ENCODE results near the gene ZNF117.
"Not testable (repeated sequence)": the region's sequence is repeated elsewhere in the genome, so short reads cannot be mapped to it uniquely, and the experiment has no call there.

The ZNF117 gene

DNA sequence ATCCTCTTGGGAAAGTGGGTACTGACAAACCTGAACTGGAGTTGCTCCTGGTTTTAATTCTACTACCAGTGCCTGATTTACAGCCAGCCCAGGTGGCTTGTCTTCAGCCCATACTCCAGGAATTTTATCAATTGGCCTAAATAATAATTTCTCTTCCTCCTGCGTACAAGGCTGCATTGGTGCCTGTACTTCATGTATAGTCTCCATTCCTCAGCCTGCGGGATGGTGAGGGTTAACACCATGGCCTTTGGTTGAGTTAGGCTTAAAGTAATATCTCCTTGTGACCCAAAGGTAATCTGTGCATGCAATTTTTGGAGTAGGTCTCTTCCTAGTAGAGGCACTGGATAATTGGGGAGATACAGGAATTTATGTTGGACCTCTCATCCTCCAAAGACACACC, 5.5 kb upstream of the ZNF117 start:
- DNase-seq (ENCODE audit: low read depth) = no peak

DNA sequence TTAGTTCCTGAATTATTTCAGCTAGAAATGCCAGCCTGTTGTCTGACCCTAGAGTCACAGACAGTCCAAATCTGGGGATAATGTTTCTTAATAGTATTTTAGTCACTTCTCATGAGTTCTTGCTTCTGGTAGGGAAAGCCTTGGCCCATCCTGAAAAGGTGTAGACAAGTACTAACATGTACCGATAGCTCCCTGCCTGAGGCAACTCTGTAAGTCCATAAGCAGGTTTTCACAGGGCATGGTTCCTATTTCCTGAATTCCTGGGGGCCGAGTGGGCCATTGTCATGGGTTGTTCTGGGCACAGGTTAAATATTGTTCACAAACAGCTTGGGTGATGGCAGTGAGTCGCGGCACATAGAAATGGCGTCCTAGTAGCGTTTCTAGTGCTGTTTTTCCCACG, 3.1 kb upstream of the ZNF117 start:
- no peak for DNase-seq (ENCODE audit: low read depth)

DNA sequence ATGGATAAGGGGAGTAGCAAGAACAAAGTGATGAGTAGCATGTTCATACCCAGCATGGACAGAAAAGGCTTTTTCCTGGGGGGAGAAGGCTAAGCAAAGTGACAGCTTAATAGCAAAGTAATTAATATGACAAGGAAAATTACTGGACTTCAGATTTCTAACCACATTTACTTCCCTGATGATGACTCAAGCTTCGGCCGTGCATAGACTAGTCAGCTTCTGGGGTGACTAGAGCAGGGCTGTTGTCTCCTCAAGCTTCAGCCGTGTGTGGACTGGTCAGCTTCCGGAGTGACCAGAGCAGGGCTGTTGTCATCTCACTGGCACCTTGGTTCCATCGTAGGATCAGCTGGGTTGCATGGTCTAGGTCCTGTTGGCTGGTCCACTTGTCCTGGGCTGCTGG, 2.1 kb upstream of the ZNF117 start:
- DNase-seq (ENCODE audit: low read depth) = no peak

DNA sequence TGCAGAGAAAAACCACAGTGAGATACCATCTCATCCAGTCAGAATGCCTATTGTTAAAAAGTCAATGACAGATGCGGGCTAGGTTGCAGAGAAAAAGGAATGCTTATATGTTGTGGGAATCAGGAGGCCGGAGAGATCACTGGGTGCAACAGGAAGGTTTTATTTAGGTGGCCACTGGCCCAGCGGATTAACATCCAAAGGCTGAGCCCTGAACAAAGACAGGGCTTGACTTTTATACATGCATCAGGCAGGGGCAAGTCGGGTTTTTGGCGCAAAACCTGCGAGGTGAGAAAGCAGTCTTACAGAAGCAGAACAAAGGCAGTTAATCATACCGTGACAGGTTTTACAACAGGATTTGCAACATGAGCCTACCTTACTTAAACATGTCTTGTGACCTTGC, 620 bp downstream of the ZNF117 start:
- DNase-seq (ENCODE audit: low read depth) = no peak

DNA sequence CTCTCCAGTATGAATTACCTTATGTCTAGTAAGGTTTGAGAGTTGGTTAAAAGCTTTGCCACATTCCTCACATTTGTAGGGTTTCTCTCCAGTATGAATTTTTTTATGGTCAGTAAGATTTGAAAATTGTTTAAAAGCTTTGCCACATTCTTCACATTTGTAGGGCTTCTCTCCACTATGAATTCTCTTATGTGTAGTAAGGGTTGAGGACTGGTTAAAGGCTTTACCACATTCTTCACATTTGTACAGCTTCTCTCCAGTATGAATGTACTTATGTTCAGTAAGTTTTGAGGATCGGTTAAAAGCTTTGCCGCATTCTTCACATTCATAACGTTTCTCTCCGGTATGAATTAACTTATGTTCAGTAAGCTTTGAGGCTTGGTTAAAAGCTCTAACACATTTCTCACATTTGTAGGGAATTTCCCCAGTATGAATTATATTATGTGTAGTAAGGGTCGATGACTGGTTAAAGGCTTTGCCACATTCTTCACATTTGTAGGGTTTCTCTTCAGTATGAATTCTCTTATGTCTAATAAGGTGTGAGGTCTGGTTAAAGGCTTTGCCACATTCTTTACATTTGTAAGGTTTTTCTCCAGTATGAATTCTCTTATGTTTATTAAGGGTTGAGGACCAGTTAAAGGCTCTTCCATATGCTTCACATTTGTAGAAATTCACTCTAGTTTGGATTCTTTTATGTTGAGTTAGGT, 12.2 kb downstream of the ZNF117 start:
- no peak for DNase-seq (ENCODE audit: low read depth)

DNA sequence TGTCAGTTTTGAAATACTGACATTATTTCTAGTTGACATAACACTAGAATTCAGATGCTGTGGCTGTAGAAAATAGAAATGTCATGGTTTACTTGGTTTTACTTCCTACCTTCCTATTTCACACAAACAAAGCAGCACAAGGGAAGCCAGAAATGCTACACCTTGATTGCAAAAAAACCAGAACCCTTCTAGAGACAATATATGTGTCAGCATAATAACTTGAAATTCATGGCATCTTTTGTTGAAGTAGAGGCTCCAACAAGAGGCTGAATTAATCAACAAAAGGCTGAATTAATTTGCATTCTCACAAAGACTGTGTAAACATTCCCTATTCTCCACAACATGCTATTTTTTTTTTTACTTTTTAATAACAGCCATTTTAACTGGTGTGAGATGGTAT, 25.2 kb downstream of the ZNF117 start:
- no peak for DNase-seq (ENCODE audit: low read depth)

DNA sequence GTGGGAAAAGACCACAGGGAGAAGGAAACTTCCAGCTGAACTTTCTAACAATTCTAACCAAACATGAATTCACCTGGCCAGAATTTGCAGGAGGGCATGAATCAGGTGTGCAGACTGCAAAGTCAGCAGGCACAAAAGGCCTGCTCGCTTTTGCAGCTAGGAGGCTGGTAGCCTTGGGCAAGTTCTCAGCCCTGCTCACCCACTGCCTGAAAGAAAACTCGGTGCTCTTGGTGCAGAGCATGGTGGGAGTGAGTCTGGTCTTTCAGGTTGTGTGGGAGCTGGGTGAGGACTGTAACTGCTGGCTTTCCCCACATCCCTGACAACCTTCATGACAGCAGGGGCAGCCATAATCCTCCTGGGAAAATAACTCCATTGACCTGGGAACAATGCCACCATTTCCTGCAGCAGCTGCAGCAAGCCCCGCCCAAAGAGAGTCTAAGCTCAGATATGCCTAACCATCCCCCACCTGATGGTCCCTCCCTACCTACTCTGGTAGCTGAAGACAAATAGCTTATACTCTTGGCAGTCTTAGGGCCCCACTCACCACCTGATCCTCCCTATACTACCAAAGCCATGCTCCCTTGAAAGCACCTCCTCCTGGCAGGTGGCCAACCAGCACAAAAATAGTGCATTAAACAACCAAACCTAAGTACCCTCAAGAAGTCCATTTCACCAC, 31.6 kb downstream of the ZNF117 start:
- no peak for DNase-seq (ENCODE audit: low read depth)

DNA sequence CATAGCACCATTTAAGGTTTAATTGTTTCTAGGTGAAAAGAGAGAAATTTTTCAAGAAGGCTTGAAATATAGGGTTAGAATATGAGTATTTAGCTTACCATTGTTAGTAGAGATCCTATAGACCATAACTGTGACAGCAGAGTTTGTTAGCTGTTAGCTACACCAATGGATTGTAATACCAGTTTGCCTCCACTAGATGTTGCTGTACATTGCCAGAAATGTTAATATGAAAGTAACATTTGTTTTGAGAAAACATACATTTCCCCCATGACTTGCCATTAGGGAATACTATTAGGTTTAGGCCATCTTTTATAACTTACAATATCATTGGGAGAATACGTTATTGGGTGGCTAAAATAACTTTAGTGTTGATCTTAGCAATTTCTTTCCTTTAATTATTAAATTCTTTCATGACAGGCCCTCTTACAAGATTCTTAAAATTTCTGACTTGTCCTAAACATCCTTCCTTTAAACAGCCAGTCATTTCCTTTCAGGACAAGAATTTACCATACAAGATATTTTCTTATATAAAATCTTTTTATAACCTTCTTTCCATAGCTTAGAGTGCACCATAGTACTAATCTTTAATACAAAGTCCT, 39.5 kb downstream of the ZNF117 start:
- no peak for DNase-seq (ENCODE audit: low read depth)

DNA sequence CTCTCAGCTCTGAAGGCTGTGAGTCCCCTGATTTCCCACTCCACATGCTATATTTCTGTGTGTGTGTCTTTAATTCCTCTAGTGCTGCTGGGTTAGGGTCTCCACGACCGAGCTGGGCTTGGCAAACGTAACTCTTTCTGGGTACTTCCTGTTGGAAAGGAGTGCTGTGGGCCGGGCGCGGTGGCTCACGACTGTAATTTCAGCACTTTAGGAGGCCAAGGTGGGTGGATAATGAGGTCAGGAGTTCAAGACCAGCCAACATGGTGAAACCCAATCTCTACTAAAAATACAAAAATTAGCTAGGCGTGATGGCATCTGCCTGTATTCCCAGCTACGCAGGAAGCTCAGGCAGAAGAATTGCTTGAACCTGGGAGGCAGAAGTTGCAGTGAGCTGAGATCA, 40.2 kb downstream of the ZNF117 start:
- DNase-seq (ENCODE audit: low read depth) = not testable (repeated sequence)

DNA sequence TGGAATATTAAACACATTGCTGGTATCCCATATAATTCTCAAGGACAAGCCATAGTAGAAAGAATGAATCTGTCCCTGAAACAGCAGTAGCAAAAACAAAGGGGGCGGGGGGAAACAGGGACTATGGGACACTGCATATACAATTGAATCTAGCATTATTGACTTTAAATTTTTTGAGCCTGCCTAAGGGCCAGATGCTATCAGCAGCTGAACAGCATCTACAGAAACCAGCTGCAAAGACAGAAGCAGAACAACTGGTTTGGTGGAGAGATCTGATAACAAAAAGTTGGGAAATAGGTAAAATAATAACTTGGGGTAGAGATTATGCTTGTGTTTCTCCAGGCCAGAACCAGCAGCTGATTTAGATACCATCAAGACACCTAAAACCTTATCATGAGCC, 42.1 kb downstream of the ZNF117 start:
- DNase-seq (ENCODE audit: low read depth) = not testable (repeated sequence)

DNA sequence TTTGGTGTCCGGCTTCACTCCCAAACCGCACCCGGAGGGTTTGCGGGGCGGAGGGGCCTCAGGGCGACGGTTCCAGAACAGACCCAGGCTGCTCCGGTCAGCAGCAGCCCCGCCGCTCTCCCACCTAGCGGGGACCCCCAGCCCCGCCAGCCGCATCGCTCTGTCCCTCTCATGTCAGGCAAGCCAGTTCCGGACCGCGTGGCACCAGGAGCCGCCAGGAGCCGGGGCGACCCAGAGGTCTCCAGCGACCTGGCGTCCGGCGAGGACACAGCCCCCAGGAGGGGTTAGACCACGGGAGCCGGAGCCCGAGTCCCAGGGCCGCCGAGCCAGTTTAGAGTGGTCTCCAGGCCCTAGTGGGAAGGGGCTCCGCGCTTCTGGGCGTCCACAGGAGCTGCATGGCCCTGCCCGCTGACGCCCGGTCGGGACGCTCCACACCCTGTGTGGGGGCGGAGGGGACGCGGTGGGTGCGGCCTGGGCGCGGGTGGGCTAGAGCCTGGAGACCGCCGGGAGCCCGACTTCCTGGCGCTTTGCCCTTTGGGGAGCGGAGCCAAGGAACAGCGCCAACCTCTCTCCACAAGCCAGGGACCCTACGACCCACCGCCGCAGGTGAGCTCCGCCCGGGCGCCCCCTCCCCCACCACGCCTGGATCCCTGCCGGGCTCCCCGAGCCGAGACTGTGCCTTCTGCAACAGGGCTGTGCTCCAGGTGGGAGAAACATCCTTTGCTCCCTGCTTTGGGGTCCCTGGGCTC, 43.4 kb downstream of the ZNF117 start:
- DNase-seq (ENCODE audit: low read depth) = no peak

DNA sequence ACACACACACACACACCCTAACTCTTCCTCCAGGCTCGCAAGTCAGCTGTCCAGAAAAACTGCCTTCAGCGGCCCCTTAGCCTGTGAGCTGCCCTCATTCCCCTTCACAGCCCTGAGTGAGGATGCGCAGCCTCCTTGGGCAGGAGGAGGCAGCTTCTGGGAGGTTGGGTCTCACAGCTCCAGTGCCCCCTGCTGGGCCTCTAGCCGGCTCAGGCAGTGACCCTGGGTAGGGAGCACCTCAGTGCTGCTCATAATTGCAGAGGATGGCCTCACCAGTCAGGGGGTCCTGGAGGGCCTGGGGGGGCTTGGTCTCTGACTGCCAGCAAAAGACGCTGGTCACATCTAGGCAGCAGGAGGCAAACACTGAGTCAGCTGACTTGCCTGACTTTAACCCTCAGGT, 44.1 kb downstream of the ZNF117 start:
- DNase-seq (ENCODE audit: low read depth) = no peak

DNA sequence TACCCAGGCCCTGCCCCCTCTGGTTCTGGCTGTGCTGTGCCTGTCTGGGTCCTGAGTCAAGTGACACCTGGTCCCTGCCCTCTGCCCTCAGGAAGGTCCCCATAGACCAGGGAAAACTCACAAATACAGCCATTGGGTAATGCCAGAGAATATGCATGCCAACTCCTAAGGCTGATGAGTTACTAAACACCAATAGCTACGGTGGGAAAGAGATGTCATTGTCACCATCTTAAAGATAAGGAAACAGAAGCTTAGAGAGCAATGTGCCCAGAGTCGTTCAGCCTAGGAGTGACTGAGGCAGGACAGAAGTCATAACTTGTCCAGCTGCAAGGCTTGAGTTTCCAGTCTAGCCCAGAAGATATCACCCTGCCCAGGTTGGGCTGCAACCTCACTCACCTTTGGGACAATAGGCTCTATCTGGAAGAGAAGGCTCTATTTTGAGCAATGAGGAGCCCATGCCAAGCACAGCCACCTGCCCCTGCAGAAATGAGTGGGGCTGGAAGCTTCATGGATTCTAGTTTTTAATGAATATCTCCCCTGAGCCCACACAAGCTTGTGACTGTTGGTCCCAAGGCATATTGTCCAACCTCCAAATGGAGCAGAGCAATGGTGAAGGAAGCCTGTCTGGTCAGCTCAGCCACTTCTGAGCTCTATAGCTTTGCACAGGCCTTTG, 45.2 kb downstream of the ZNF117 start:
- no peak for DNase-seq (ENCODE audit: low read depth)

DNA sequence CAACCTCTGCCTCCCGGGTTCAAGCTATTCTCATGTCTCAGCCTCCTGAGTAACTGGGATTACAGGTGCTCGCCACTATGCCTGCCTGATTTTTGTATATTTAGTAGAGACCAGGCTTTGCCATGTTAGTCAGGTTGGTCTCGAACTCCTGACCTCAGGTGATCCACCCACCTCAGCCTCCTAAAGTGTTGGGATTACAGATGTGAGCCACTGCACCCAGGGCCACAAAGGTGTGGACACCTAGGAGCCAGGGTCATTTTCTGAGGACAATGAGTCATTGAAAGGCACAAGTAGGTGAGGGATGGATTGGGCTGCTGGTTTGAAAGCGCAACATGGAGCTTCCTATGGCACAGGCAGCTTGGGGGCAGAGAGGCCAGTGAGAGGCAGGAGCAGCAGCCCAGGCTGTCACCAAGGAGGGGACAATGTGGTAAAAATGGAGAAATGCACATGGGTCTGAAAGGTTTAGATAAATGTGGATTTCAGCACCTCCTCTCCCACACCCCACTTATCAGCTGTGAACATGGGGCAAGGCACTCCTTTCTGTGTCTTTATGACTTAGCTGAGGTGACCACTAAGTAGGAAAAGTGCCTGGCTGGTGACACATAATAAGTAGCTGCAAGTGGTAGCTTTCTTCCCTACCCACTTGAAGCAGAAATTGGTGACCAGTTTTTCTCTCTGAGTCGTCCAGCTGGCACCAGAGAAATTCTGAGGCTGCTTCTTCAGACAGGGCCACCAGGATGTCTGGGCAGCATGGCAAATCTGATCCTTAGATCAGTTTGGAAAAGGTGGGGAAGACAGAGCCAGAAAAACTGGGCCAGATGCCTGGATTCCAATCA, 46.0 kb downstream of the ZNF117 start:
- DNase-seq (ENCODE audit: low read depth) = not testable (repeated sequence)

DNA sequence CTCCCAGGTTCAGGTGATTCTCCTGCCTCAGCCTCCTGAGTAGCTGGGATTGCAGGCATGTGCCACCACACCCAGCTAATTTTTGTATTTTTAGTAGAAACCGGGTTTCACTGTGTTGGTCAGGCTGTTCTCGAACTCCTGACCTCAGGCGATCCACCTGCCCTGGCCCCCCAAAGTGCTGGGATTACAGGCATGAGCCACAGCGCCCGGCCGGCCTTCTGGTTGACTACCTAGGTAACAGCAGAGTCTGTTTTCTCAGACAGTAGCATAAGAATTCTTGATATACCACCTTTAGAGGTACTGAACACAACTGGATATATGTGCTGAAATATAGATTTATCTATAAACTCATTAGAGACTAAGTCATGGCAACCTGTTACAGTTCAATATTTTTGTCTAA, 50.8 kb downstream of the ZNF117 start:
- DNase-seq (ENCODE audit: low read depth) = not testable (repeated sequence)

DNA sequence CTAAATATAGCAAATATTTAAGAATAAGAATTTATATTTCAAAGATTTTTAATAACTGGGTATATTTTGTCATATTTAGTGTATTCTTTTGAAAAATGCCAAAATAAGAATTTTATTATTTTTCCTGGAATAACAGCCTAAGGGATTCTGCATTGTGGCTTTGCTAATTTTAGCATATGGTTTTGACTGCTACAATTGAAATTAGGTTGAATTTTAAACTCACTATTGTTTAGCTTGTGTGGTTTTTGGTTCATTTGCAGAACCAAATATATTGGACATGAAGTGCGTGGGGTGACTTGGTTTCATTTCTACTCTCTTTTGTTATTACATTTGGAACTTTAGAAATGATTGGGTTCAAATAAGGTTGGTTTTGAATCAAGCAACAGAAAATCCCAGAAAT, 52.3 kb downstream of the ZNF117 start:
- DNase-seq (ENCODE audit: low read depth) = no peak

DNA sequence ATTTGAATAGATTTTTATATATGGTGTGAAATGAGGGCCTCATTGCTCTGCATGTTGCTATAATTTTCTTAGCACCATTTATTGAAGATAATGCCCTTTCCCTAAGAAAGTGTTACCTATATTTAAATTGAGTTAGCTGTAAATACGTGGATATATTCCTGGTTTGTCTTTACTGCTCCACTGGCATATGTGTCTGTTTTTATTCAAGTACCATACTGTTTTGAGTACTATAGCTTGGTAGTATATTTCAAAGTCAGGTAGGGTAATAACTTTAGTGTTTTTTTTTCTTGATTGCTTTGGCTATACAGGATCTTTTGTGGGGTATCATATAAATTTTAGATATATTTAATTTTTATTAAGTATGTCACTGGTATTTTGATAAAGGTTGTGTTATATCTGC, 56.4 kb downstream of the ZNF117 start:
- DNase-seq (ENCODE audit: low read depth) = no peak

DNA sequence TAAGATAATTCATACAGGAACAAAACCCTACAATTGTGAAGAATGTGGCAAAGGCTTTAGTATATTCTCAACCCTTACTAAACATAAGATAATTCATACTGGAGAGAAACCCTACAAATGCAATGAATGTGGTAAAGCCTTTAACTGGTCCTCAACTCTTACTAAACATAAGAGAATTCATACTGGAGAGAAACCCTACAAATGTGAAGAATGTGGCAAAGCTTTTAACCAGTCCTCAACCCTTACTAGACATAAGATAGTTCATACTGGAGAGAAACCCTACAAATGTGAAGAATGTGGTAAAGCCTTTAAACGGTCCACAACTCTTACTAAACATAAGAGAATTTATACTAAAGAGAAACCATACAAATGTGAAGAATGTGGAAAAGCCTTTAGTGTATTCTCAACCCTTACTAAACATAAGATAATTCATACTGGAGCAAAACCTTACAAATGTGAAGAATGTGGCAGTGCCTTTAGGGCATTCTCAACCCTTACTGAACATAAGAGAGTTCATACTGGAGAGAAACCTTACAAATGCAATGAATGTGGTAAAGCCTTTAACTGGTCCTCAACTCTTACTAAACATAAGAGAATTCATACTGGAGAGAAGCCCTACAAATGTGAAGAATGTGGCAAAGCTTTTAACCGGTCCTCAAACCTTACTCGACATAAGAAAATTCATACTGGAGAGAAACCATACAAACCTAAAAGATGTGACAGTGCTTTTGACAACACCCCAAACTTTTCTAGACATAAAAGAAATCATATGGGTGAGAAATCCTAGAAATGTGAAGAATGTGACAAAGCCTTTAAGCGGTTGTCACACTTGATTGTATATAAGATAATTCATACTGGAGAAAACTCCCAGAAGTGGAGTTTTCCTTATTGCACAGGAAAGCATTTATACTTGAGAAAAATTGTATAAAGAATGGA, 62.3 kb downstream of the ZNF117 start:
- not testable (repeated sequence) for DNase-seq (ENCODE audit: low read depth)

All from activated gamma-delta T cell treated with anti-CD3 and anti-CD28 coated beads, Interleukin-2, amount 50 U/mL, for 16 hours (primary cell).